ENCODE measurements around the gene PPFIBP2. TPM values are rescaled to one million over a fixed set of nuclear protein-coding genes. Genes with fewer than 3 reads are reported as not detected.

The PPFIBP2 gene
- total RNA-seq, 6 donors from 2014 or later = 10.6 to 63.9 (median 36.7) TPM

- Histone ChIP-seq H3K4me1 (no peaks in the 10 kb centered on the region), H3K9me3 (no peaks in the 10 kb centered on the region), H3K27me3 (no peaks in the 10 kb centered on the region), H3K36me3 (no peaks in the 10 kb centered on the region), H3K4me3 (no peak overlapping the region), H3K27ac (no peak overlapping the region)
- TF ChIP-seq POLR2A (IDR thresholded peaks at IDR 0.05) (no peak), CTCF (IDR thresholded peaks at IDR 0.05) (no peak), POLR2AphosphoS5 (IDR thresholded peaks at IDR 0.05) (no peak), EP300 (IDR thresholded peaks at IDR 0.05) (no peak)
- ATAC-seq (ENCODE audit: low FRiP score in 2 of 2) (no peak), DNase-seq (no peak)
- whole genome bisulfite sequencing, 2 donors = 75 to 86% methylated on average over 3 of the region's 3 CpGs
These were observed 178.6 kb downstream of the PPFIBP2 start for GRCh38 chr11:7692426-7692825.

- Histone ChIP-seq H3K4me3 (peak overlapping the region in 1 of 4 donors; percentile 18), H3K27me3 (no peaks in the 10 kb centered on the region), H3K36me3 (no peaks in the 10 kb centered on the region), H3K4me1 (no peaks in the 10 kb centered on the region), H3K9me3 (no peaks in the 10 kb centered on the region), H3K27ac (no peak overlapping the region)
- DNase-seq (no peak), ATAC-seq (ENCODE audit: low FRiP score in 2 of 2) (no peak)
- TF ChIP-seq CTCF (IDR thresholded peaks at IDR 0.05) (no peak), EP300 (IDR thresholded peaks at IDR 0.05) (no peak), POLR2AphosphoS5 (IDR thresholded peaks at IDR 0.05) (no peak), POLR2A (IDR thresholded peaks at IDR 0.05) (no peak)
- WGBS, 2 donors = 78 to 82% methylated on average over 3 of the region's 3 CpGs
These were observed 180.4 kb downstream of the PPFIBP2 start for GRCh38 chr11:7694235-7694634.

- H3K27me3 ChIP-seq = no peaks in the 10 kb centered on the region
- no peaks in the 10 kb centered on the region for H3K36me3 ChIP-seq
- H3K4me1 ChIP-seq = no peaks in the 10 kb centered on the region
- 75% methylated on average over 5 of the region's 5 CpGs for WGBS, 2 donors
- H3K4me3 ChIP-seq = no peak overlapping the region
- no peaks in the 10 kb centered on the region for H3K9me3 ChIP-seq
- no peak overlapping the region for H3K27ac ChIP-seq
- DNase-seq (no peak), ATAC-seq (ENCODE audit: low FRiP score in 2 of 2) (no peak)
- TF ChIP-seq CTCF (IDR thresholded peaks at IDR 0.05) (no peak), EP300 (IDR thresholded peaks at IDR 0.05) (no peak), POLR2AphosphoS5 (IDR thresholded peaks at IDR 0.05) (no peak), POLR2A (IDR thresholded peaks at IDR 0.05) (no peak)
These were observed 182.6 kb downstream of the PPFIBP2 start for GRCh38 chr11:7696424-7696823.

Other genes starting within 250 kb of the PPFIBP2 start
- gene OLFML1, start 28.5 kb upstream of the PPFIBP2 start, total RNA-seq = 10 to 100 TPM in 2 of 6 donors, 1 to 10 TPM in 4; 1.6 to 34.2 (median 4.6) TPM
- gene CYB5R2, start 159.5 kb downstream of the PPFIBP2 start, total RNA-seq = 10 to 100 TPM in 4 of 6 donors, 1 to 10 TPM in 2; 8.3 to 58.7 (median 10.6) TPM
- 10 to 100 TPM in 1 of 6 donors, 1 to 10 TPM in 5; 3.0 to 29.3 (median 5.7) TPM for gene OVCH2, start 192.5 kb downstream of the PPFIBP2 start, total RNA-seq